DND-41 (cell line): ENCODE data around the gene LRRN4CL.

Experiments used
- ATAC-seq: fragments of 200-7000 bp; cut with Tn5 transposase; 3 replicates; pipeline ENCODE4 v1.9.1; 2021; ENCODE audit warnings: low read depth; ENCODE audit not compliant: insufficient read depth
- DNase-seq: peaks from one replicate; pipeline ENCODE4 v3.0.0-alpha.2; 2020
- H2AFZ ChIP-seq: 2 replicates; pipeline ENCODE4 v1.6.0; 2012; ENCODE audit warnings: low read depth, low read length
- H3K27ac ChIP-seq: 2 replicates; pipeline ENCODE4 v1.5.1; 2012; ENCODE audit warnings: low read length, inconsistent platforms
- H3K27me3 ChIP-seq: fragments of 200-600 bp; sonication (generic); 2 replicates; pipeline ENCODE4 v1.6.0; 2012; ENCODE audit warnings: low read length, mild to moderate bottlenecking, inconsistent platforms; ENCODE audit not compliant: insufficient read depth, poor library complexity
- H3K36me3 ChIP-seq: 2 replicates; pipeline ENCODE4 v1.5.1; 2012; ENCODE audit warnings: low read length, inconsistent platforms; ENCODE audit not compliant: insufficient read depth
- H3K4me1 ChIP-seq: 2 replicates; pipeline ENCODE4 v1.5.1; 2012; ENCODE audit warnings: mild to moderate bottlenecking, low read length; ENCODE audit not compliant: insufficient read depth
- H3K4me2 ChIP-seq: 2 replicates; pipeline ENCODE4 v1.6.0; 2012; ENCODE audit warnings: mild to moderate bottlenecking, moderate library complexity, low read length, inconsistent platforms; ENCODE audit not compliant: insufficient read depth
- H3K4me3 ChIP-seq, 2 experiments: fragments of 200-600 bp in 1 of 2; shearing (Covaris generic) in 1 of 2; 2 replicates each; pipeline ENCODE4 v1.5.1; 2012 to 2016; ENCODE audit warnings: inconsistent platforms in 2 of 2, low read length in 2 of 2, mild to moderate bottlenecking in 2 of 2, low read depth in 1 of 2, moderate library complexity in 1 of 2
- H3K79me2 ChIP-seq: 2 replicates; pipeline ENCODE4 v1.6.0; 2012; ENCODE audit warnings: low read length, inconsistent platforms; ENCODE audit not compliant: insufficient read depth
- H3K9ac ChIP-seq: 2 replicates; pipeline ENCODE4 v1.6.0; 2012; ENCODE audit warnings: low read depth, mild to moderate bottlenecking, inconsistent platforms, low read length, moderate library complexity
- H3K9me3 ChIP-seq: 2 replicates; pipeline ENCODE4 v1.5.1; 2012; ENCODE audit warnings: low read length, moderate library complexity, mild to moderate bottlenecking, inconsistent platforms; ENCODE audit not compliant: insufficient read depth, severe bottlenecking
- H4K20me1 ChIP-seq: 2 replicates; pipeline ENCODE4 v1.6.0; 2012; ENCODE audit warnings: low read length; ENCODE audit not compliant: insufficient read depth
- EZH2 ChIP-seq: IDR thresholded peaks from 3 replicates; pipeline ENCODE4 v1.6.1; 2012; ENCODE audit warnings: borderline replicate concordance, low read depth, mild to moderate bottlenecking, moderate library complexity, low read length, inconsistent platforms; ENCODE audit not compliant: severe bottlenecking
- TF ChIP-seq, protein P1 (sequence below): IDR thresholded peaks from 2 replicates; pipeline ENCODE4 v1.5.1; 2012; ENCODE audit warnings: borderline replicate concordance, low read length, moderate library complexity, mild to moderate bottlenecking; ENCODE audit not compliant: poor library complexity, severe bottlenecking; ENCODE audit errors: extremely low read depth

The LRRN4CL gene

DNA sequence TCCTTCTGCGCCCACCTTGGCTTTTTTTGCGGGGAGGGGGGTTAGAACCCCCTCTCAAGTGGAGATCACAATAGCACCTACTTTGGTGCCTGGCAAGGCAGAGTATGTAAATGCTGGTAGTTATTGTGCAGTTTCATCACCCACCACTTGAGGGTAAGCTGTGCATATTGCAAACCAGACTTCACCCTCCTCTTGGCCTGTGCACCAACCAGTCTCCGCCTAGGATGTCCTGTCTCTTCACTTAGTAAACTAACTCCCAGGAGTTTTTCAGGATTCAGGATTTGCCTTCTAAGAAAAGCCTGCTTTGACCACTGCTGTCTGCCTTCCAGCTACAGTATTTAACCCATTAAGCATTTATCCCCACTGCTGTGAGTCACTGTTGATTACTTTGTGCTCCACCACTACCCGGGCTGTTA is 8.5 kb downstream of the LRRN4CL start:
- no peak for TF ChIP-seq EZH2
- TF ChIP-seq, protein P1, sequence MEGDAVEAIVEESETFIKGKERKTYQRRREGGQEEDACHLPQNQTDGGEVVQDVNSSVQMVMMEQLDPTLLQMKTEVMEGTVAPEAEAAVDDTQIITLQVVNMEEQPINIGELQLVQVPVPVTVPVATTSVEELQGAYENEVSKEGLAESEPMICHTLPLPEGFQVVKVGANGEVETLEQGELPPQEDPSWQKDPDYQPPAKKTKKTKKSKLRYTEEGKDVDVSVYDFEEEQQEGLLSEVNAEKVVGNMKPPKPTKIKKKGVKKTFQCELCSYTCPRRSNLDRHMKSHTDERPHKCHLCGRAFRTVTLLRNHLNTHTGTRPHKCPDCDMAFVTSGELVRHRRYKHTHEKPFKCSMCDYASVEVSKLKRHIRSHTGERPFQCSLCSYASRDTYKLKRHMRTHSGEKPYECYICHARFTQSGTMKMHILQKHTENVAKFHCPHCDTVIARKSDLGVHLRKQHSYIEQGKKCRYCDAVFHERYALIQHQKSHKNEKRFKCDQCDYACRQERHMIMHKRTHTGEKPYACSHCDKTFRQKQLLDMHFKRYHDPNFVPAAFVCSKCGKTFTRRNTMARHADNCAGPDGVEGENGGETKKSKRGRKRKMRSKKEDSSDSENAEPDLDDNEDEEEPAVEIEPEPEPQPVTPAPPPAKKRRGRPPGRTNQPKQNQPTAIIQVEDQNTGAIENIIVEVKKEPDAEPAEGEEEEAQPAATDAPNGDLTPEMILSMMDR, result peak; percentile 76
- no peak overlapping the region for H3K4me3 ChIP-seq
- DNase-seq, result peak; percentile 61
- peaks cover 32% of the 10 kb centered on the region for H3K79me2 ChIP-seq
- peak; percentile 77 for ATAC-seq
- peak overlapping the region; percentile 1; the same call in 1 of the 2 replicates for H3K9ac ChIP-seq
- no peaks in the 10 kb centered on the region for H3K27me3 ChIP-seq
- H4K20me1 ChIP-seq, result peaks cover 6% of the 10 kb centered on the region; the same call in 1 of the 2 replicates
- no peaks in the 10 kb centered on the region for H3K9me3 ChIP-seq
- peak overlapping the region; percentile 56 for H2AFZ ChIP-seq
- no peak overlapping the region for H3K27ac ChIP-seq
- H3K4me1 ChIP-seq, result peaks cover 31% of the 10 kb centered on the region
- H3K36me3 ChIP-seq, result peaks cover 23% of the 10 kb centered on the region
- H3K4me2 ChIP-seq, result no peak overlapping the region

DNA sequence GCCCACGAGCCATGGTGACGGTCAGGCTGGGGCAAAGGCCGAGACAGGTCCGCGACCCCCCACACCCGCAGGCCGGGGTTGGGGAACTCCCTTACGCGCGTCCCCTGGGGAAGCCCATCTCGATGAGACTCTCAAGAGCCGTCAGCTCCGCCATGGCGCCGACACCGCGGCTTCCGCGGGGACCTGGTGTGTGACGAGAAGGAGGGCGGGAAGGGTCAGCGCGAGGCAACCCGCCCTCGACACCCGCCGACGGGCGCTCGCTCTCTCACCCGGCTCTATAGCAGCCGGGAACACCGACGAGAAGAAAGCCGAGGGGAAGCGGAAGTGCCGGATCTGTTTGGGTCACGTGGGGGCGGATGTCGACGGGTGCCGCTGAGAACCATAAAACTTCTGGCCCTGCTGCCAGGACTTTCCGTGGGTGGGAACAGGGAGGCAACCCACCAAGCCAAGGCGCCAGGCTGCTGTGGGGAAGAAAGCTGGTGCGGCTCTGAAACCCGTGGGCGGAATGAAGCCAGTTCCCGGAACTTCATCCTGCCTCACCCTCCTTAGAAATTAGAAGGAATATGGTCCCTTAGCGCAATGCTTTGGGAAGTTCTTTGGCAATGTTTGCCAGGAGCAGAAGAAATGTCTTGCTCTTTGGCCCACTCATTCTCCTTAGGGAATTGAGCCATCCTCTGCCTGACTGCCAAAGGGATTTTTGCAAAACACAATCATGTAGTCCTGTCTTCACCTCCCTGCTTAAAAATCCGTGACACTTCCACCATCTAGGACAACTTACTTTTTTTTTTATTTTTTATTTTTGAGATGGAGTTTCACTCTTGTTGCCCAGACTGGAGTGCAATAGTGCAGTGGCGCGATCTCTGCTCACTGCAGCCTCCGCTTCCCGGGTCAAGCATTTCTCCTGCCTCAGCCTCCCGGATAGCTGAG is 10.3 kb downstream of the LRRN4CL start, which contains the start of gene UBXN1:
Gene UBXN1, minus strand, starts transcription at position 304 of the 927 bp plus-strand sequence. Its CDS starts 150 bp downstream, at position 154.
- Histone ChIP-seq H3K4me2 (peak within 1 kb of the TSS; percentile 98), H2AFZ (peak within 1 kb of the TSS; percentile 100), H3K9ac (peak within 1 kb of the TSS; percentile 94), H3K27ac (peak within 1 kb of the TSS; percentile 98), H3K4me1 (peaks cover 31% of the 10 kb centered on the region), H3K27me3 (no peaks in the 10 kb centered on the region), H3K36me3 (peaks cover 29% of the 10 kb centered on the region), H3K9me3 (no peaks in the 10 kb centered on the region), H3K4me3 (peak within 1 kb of the TSS; percentile 99 to 100), H3K79me2 (peaks cover 42% of the 10 kb centered on the region), H4K20me1 (peaks cover 6% of the 10 kb centered on the region; the same call in 1 of the 2 replicates)
- ATAC-seq (peak; percentile 89), DNase-seq (peak; percentile 90)
- TF ChIP-seq, protein P1, result no peak

DNA sequence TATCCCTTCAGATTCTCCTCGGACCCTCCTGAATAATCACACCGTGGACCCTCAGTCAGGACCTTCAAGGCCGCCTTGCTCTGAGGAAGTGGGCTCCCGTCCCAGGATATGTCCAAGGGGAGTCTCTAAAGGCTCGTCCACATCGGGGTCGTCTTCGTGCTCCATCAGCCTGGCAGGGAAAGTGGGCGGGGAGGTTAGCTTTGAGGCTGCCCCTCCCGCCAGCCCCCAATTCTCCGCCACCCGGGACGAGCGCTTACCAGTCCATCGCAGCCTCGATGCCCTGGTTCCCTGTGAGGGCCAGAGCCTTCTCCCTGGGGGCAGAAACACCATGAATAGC is 10.9 kb downstream of the LRRN4CL start:
- Histone ChIP-seq H4K20me1 (peaks cover 6% of the 10 kb centered on the region; the same call in 1 of the 2 replicates), H3K36me3 (peaks cover 34% of the 10 kb centered on the region), H3K27me3 (no peaks in the 10 kb centered on the region), H3K4me1 (peaks cover 37% of the 10 kb centered on the region), H3K79me2 (peaks cover 48% of the 10 kb centered on the region), H3K9ac (peak overlapping the region; percentile 94), H2AFZ (peak overlapping the region; percentile 100), H3K27ac (peak overlapping the region; percentile 98), H3K9me3 (no peaks in the 10 kb centered on the region), H3K4me2 (peak overlapping the region; percentile 98), H3K4me3 (peak overlapping the region; percentile 99 to 100)
- ATAC-seq, result no peak
- no peak for DNase-seq
- TF ChIP-seq, protein P1, result no peak
